Activated CD8-positive, alpha-beta memory T cell treated with anti-CD3 and anti-CD28 coated beads, Interleukin-2, amount 50 U/mL, for 1 hour (primary cell): ENCODE results near the gene NUDT19.
"Not testable (repeated sequence)": the region's sequence is repeated elsewhere in the genome, so short reads cannot be mapped to it uniquely, and the experiment has no call there.

Experiments
- DNase-seq: peaks from one replicate; pipeline ENCODE4 v3.0.0-alpha.2; 2020; ENCODE audit errors: extremely low read depth

The NUDT19 gene

GRCh38 chr19:32691291-32691951 is at the start of gene NUDT19:
Gene NUDT19 (plus strand): TSS chr19:32691821. CDS start chr19:32691961, 140 bp downstream.
- DNase-seq, result no peak

GRCh38 chr19:32642771-32643170 is 48.9 kb upstream of the NUDT19 start:
- DNase-seq, result no peak

GRCh38 chr19:32646556-32646955 is 45.1 kb upstream of the NUDT19 start:
- no peak for DNase-seq

- DNase-seq, result no peak
Observed at GRCh38 chr19:32647361-32647760, 44.3 kb upstream of the NUDT19 start.

- DNase-seq, result no peak
Observed at GRCh38 chr19:32649751-32650150, 41.9 kb upstream of the NUDT19 start.

GRCh38 chr19:32650671-32651070 is 41.0 kb upstream of the NUDT19 start:
- no peak for DNase-seq

- DNase-seq, result no peak
Observed at GRCh38 chr19:32651729-32652140, 39.9 kb upstream of the NUDT19 start.

GRCh38 chr19:32652331-32652730 is 39.3 kb upstream of the NUDT19 start:
- not testable (repeated sequence) for DNase-seq

- no peak for DNase-seq
Observed at GRCh38 chr19:32652894-32653598, 38.6 kb upstream of the NUDT19 start.

- DNase-seq, result no peak
Observed at GRCh38 chr19:32653599-32653915, 38.1 kb upstream of the NUDT19 start.

- not testable (repeated sequence) for DNase-seq
Observed at GRCh38 chr19:32656379-32656778, 35.2 kb upstream of the NUDT19 start.

- DNase-seq, result no peak
Observed at GRCh38 chr19:32658075-32658474, 33.5 kb upstream of the NUDT19 start.

GRCh38 chr19:32658527-32658926 is 33.1 kb upstream of the NUDT19 start:
- DNase-seq, result no peak

- no peak for DNase-seq
Observed at GRCh38 chr19:32661318-32661717, 30.3 kb upstream of the NUDT19 start.

GRCh38 chr19:32662186-32662585 is 29.4 kb upstream of the NUDT19 start:
- DNase-seq, result no peak

GRCh38 chr19:32666084-32666483 is 25.5 kb upstream of the NUDT19 start:
- DNase-seq, result no peak

- DNase-seq, result no peak
Observed at GRCh38 chr19:32669310-32669709, 22.3 kb upstream of the NUDT19 start.

GRCh38 chr19:32671883-32672593 is 19.6 kb upstream of the NUDT19 start:
- DNase-seq, result no peak

- DNase-seq, result no peak
Observed at GRCh38 chr19:32672841-32673240, 18.8 kb upstream of the NUDT19 start.

- DNase-seq, result no peak
Observed at GRCh38 chr19:32673573-32673972, 18.0 kb upstream of the NUDT19 start.

- no peak for DNase-seq
Observed at GRCh38 chr19:32674153-32674930, 17.3 kb upstream of the NUDT19 start.
